Thyroid gland (tissue), 4 donors: ENCODE data around the gene KLF6.

Experiments used
- POLR2A ChIP-seq, 2 donors: fragments of 450-650 bp; IDR thresholded peaks; one replicate each; pipeline ENCODE4 v1.6.1; 2017; ENCODE audit warnings: antibody characterized with exemption in 2 of 2, mild to moderate bottlenecking in 2 of 2, moderate library complexity in 1 of 2
- TF ChIP-seq, protein P1 (sequence below), 6 experiments: fragments of 200-600 bp in 3 of 6; fragments of 450-650 bp in 3 of 6; sonication (generic) in 3 of 6; IDR thresholded peaks; one replicate each; pipeline ENCODE4 v1.5.1; 2016 to 2019; ENCODE audit warnings: antibody characterized with exemption in 6 of 6, mild to moderate bottlenecking in 2 of 6, inconsistent platforms in 1 of 6, moderate library complexity in 1 of 6

DNA sequence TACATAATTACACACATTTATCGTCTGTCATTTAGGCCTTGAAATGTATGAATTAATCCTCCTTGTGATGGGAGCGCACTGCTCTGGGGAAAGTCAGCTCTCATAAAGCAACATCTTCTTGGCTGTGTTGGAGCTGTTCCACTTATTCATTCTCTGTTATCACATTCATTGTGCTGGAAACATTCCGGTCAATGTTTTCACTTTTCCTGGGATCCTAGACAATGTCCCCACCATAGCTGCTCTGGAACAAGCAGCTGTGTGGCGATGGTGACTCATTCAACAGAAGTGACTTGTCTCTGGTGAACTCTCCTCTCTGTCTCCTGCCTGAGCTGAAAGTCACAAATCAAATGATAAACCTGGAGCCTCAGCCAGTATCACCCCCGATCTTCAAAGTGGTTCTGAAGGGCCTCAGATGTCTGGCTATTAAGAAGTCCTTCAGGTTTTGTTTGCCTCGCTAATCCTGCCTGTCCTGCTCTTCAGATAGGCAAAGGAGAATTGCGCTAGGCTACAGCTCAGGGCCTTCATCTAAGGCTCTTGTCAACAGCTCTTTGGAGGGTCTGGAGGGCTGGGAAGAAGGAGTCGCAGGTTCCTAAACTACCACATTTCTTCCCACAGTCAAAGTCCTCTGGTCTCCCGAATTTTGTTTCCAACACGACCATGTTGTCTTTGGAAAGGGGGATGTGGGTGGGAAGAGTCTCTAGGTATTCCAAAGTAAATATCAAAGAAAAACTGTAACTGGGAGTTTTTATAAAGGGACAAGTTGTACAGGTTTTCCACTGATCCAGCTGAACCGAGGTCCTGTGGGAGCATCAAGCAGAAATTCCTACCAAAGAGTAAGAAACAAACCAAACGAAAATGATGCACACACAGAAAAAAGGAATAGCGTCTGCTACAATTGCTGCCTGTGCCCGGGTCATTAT lies 29.3 kb downstream of the KLF6 start:
- no peak for TF ChIP-seq POLR2A (IDR thresholded peaks at IDR 0.05)
- TF ChIP-seq, protein P1, sequence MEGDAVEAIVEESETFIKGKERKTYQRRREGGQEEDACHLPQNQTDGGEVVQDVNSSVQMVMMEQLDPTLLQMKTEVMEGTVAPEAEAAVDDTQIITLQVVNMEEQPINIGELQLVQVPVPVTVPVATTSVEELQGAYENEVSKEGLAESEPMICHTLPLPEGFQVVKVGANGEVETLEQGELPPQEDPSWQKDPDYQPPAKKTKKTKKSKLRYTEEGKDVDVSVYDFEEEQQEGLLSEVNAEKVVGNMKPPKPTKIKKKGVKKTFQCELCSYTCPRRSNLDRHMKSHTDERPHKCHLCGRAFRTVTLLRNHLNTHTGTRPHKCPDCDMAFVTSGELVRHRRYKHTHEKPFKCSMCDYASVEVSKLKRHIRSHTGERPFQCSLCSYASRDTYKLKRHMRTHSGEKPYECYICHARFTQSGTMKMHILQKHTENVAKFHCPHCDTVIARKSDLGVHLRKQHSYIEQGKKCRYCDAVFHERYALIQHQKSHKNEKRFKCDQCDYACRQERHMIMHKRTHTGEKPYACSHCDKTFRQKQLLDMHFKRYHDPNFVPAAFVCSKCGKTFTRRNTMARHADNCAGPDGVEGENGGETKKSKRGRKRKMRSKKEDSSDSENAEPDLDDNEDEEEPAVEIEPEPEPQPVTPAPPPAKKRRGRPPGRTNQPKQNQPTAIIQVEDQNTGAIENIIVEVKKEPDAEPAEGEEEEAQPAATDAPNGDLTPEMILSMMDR (IDR thresholded peaks at IDR 0.05): no peak
